HG02610 (cell line): ENCODE results near the gene TEKT1.
"Not testable (repeated sequence)": the region's sequence is repeated elsewhere in the genome, so short reads cannot be mapped to it uniquely, and the experiment has no call there.

Experiments used
- ATAC-seq: cut with Tn5 transposase; IDR thresholded peaks from one replicate; pipeline ENCODE4 v1.9.1; 2021; ENCODE audit warnings: mild to moderate bottlenecking, moderate library complexity; ENCODE audit not compliant: unreplicated experiment

The TEKT1 gene

DNA sequence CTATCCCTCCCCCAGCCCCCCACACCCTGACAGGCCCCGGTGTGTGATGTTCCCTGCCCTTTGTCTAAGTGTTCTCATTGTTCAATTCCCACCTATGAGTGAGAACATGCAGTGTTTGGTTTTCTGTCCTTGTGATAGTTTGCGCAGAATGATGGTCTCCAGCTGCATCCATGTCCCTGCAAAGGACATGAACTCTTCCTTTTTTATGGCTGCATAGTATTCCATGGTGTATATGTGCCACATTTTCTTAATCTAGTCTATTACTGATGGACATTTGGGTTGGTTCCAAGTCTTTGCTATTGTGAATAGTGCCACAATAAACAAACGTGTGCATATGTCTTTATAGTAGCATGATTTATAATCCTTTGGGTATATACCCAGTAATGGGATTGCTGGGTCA is 15.2 kb downstream of the TEKT1 start:
- ATAC-seq: not testable (repeated sequence)

DNA sequence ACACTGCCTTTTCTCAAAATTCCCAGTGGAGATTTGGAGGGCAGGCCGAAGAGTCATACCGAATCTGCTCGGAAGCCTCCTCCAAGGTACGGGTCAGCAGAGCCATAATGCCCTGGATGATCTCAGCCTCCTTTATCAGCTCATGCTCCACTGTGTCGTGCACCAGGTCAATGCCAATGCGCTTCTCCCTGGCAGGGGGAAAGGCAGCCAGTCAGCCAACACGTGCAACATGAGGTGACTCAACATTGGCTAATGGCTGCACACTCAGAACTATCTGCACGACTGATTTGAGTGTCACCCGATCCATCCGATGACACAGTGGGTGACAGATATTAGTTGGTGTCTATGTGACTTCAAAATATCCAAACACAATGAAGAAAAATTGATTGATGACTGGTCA is 15.8 kb downstream of the TEKT1 start:
- no peak for ATAC-seq

DNA sequence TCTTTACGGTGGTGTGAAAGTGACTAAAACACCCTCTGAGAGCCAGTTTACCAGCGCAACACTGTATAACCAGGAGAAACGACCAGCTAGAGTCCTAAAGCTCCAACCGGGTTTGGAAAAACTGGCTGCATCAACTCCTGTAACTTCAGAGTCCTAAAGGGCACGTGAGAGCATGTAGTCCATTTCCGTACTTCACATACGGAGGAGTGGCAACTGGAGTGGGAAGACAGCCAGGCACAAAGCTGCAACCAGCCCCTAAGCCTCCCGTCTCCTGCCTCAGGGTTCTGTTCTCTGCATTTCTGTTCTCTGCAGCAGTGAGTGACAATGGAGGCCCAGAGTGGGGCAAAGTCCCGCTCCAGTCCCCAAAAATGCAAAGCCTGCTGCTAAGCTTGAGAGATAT is 19.2 kb downstream of the TEKT1 start:
- no peak for ATAC-seq

DNA sequence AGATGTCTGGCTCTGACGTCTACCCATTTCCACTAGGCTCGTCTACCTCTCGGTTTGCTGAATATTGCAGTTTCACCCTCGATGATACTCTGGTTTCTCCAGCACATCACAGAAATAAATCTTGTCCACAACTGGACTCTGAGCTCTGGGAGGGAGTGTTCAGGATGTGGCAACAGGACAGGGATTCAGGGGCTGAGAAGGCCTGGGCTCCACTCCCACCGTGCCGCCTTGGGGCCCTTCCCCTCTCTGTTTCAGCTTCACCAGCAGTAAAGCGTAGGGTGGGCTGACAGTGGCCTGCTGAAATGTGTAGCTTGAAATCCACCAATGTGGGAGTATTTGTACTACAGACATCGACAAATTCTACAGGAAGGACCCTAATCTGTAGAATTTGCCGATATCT is 20.0 kb downstream of the TEKT1 start:
- ATAC-seq: no peak

DNA sequence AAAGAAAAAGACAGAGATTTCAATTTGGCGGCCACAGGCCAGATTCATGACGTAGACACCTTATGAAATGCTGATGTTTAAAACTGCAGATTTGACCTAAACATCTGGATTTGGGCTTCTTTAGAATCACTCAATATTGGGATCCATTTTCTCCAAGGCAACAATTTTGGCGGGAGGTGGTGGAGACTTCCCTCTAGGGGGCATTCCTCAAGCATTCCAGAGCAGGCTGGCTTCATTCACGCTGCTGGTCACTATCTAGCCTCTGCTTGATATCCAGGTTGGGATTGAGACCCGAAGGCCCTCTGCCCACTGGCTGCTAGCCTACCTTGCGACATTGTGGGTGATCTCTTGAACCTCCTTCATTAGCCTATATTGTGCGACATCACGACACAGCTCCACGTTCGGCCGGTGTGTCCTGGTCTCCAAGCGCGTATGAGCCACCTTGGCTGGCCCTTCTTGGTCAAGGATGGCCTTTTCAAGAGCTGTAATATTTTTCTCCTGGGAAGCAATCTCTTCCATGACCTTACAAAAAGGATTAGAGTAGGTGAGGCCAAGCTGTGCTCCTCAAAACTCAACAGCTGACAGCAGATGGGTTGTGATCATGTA is 31.0 kb downstream of the TEKT1 start:
- ATAC-seq: no peak

DNA sequence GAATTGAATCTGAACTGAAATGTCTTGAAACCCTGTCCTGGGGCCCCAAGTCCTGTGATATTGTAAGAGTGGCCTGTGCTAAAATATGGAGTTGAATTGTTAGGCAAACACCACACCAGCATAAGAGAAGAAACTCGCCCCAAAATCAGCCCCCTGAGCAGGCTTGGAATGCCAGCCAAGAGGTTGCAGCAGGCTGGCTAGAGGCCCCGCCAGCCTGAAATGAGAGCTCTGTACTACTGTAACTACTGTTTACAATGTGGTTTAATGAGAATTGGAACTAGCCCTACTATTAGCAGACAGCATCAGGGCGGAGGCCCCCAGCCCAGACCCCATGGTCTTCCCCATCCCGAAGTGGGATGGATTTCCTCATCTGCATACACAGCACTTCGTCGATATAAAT is 31.8 kb downstream of the TEKT1 start:
- no peak for ATAC-seq

DNA sequence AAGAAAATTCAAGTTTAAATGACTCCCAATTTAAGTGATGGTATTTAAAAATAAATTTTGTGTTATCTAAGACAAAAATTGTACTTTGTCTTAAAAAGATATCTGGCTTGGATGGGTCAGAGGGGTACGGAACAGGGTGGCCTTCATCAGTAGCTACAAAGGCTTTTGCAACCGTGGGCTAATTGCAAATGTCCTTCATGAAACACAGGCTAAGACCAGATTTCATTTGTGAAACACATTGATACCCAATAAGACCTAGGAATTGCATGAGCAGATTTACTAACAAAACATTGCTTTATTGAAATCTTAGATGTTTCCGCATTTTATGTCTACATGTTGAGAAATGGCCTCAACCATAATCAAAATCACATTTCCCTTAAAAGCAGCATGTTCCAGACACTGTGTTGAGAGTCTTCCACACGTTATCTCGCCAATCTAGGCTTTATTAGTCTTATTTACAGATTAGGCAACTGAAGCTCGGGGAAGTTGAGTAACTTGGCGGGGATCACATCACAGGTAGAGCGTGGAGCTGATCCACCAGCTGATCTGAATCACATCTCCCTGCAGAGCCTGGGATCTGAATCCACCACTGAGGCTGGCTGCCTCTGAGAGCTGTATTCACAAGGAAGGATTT is 33.7 kb downstream of the TEKT1 start:
- ATAC-seq: no peak

DNA sequence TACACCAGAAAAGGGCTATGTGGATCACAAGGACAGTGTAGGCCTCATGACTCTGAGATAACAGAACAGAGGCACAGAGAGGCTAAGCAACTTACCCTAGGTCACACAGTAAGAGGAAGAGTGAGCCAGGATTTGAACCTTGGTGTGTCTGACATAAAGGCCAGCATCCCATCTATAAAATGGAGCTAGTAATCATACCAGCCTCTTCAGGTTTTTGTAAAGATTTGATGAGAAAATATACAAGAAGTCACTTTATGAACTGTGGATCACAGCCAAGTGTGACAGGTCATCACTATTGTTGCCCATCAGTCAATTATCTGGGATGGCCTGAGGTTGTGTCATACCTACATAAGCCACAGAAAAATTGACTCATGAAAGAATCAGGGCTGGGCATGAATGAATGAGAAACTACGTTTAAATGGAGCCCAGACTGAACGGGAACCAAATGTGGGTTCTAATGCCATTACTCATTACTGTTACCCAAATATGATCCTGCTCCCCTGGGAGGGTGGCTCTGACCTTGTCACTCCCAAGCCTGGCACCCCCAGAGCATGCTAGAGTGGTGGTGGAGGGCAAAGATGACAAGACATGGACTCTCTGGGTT is 34.5 kb downstream of the TEKT1 start:
- ATAC-seq: no peak

DNA sequence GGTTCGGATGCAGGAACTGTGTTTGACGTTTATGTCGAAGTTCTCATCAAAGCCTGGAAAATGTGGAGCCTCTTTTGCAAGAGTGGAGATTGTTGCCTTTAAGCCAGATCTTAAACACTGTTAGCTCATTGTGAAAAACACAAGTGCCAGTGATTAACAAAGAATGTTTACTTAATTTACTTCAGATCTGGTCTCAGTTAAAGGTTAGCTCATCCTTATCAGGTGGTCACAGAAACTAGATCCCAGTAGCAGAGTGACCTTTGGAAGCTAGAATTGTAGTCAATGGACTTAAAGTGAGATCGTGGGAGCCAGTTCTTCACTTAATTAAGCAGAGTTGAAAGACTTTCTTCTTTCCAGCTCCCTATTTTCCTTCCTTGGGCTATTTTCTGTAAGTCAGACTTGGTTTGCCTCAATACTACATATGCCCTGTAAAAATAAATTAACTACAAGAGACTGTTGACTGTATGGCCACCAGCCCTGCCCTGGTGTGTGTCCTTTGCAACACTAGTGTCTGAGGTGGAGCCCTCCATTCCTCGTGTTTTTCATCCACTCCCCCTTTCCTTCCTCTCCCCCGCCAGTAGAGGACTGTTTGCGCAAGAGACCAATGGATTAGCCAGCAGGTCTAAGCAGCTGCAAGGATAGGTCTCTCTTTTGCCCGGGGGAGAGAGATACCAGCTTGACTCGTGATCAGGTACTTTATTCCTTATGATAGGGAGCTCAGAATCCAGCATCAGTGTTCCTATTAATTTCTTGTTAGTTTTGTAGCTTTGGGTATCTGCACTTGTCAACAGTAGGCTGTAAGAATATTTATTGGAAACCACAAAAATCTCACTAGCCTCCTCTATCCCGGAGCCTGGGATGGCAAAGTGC is 35.3 kb downstream of the TEKT1 start:
- no peak for ATAC-seq

DNA sequence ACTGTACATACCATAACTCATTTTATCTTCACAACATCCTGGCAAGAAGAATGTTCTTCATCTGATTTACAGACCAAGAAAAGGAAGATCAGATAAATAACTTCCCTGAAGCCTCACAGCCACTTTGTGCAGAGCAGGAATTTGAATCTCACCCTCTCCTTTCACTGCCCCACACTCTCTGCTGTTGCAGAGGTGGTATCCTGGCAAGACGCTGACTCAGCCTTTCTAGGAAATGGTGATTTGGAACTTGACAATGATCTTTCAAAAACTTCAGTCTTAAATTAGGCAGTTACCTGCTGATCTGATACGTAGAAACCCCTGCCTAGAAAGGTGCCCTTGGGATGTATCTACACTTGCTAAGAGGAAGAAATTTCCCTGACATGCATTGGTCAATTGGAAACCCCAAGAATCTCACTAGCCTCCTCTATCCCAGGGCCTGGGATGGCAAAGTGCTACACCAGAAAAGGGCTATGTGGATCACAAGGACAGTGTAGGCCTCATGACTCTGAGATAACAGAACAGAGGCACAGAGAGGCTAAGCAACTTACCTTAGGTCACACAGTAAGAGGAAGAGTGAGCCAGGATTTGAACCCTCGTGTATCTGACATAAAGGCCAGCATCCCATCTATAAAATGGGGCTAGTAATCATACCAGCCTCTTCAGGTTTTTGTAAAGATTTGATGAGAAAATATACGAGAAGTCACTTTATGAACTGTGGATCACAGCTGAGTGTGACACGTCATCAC is 37.6 kb downstream of the TEKT1 start:
- ATAC-seq: no peak

DNA sequence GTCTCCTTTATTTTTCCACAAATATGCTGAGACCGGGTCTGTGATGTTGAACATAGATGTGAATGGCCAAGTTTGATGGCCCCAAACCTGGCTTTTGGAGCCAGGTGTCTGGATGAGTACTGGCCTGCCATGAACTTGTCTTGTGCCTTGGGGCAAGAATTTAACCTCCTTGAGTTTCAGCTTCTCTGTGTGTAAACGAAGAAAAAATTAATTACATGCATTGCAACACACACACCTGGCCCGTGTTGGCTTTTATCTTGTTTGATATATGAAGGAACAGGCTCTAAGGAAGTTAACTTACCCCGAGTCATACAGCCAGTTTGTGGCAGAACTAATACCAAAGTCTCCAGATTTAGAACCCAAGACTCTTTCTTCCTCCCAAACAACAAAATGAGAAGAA is 42.4 kb downstream of the TEKT1 start:
- ATAC-seq: no peak

DNA sequence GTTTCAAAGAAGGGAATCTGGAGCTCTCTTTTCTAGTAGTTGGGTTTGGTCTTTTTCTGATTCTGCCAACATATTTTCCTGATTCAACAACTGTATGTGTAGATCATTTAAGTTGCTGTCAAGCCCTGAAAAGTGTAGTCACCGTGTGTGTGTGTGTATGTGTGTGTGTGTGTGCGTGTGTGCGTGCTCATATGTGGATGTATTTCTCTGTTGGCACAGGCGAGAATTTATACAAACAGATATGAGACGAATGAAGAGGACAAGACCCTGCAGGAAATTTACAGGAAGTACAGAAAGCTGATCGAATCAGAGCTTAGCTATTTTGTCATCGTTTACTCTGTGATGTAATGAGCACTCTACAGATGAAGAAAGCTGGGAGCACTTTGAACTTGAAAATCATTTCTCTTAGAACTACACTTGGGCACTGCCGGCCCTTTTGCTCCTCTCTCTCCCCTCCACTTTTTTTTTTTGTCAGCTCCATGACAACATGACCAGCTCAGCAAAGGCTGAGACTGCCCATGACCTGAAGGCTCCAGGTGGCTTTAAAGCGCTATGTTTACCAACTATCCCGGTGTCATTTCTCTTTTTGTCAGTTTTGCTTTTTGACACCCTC is 44.3 kb downstream of the TEKT1 start:
- ATAC-seq: no peak

DNA sequence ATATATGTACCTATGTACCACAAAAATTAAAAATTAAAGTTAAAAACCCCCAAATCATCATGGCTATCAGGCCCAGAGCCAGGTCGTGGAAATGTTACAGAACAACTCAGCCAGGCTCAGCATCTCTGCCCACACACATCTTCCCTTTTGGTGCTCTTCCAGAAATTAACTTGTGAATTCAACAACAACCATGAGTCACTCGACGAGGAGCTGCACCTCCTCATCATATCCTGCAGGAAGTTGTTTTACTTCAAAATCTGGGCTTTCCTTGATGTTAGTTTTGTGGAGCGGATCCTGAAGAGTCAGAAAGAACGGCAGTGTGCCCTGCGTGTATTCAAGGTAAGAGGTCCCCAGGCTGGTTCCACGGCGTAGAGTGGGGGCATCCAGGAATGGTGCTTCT is 44.9 kb downstream of the TEKT1 start:
- ATAC-seq: no peak

DNA sequence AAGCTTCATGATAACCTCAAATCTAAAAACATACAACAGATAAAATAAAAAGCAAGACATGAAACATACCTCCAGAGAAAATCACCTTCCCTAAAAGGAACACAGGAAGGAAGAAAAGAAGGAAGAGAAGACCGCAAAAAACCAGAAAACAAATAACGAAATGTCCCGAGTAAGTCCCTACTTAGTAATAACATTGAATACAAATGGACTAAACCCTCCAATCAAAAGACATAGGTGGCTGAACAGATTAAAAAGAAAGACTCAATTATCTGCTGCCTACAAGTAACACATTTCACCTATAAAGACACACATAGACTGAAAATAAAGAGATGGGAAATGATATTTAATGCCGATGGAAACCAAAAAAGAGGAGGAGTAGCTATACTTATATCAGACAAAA is 49.3 kb downstream of the TEKT1 start:
- ATAC-seq: no peak

DNA sequence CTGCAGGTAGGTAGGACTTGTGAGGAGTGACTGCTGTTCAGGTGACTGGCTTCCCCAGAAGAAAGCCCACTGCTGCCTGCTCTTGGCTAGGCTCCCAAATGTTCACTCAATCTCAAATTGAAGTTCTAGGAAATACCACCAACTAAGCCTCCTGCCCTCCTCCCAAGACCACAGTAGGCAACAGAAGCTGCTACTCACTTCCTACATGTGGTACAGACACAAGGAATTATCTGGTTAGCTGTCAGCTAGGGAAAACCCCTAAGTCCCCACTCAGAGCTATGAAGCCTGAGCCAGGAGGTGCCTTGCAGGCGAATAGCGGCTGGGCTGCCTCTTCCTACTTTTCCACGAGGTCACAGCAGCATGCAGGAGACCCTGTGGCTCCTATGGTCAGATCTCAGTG is 50.6 kb downstream of the TEKT1 start:
- ATAC-seq: no peak

DNA sequence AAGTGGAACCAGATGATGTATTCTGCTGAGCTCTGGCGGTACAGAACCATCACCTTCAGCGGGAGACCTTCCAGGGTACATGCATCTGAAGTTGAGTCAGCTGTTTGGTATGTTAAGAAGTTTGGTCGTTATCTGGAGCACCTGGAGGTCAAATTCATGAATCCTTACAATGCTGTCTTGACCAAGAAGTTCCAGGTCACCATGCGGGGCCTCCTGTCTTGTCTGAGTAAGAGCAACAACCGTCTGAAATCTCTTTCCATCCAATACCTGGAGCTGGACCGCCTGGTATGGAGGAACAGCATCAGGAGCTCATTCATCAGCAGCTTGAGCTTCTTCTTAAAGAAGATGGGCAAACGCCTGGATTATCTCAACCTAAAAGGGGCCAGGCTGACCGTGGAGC is 51.5 kb downstream of the TEKT1 start:
- no peak for ATAC-seq

DNA sequence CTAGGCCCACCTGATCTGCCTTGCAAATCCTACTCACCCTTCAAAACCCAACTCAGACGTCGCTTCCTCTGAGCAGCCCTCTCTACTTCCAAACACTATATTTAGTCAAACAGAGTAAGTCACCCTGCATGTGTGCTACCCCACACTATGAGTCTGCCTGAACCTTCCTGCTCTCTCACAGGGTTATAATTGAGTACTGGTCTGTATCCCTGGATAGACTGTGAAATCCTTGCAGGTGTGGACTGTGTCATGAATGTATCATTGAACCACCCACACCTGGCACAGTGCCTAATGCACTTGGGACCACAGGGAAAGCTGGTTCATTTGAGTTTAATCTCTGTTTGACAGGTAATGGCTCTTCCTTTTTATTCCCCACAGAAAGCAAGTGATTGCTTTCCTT is 52.1 kb downstream of the TEKT1 start:
- no peak for ATAC-seq

DNA sequence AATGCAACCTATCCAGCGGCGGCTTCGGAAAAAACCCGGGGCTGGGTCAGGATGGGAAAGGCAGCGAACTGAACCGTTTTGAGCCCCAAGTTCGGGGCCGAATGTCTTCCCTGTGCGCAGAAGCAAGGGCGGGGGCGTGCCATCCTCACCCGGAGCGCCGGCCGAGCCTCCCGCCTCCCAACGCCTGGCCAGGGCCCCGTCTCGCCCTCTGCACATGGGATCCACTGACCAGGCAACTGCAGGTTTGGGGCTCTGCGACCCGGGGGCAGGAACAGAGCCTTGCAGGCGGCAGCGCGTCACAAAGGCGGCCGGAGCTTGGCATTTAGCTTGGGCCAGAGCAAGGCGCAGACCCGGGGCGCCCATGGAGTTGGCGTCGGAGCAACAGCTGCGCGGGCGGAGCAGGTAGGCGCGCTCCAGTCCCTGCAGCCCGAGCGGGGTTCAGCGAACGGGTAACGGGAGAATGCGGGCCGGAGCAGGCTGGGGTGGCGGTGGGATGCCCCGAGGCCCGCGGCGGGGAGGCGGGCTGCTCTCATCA is 55.6 kb downstream of the TEKT1 start, which contains the start of gene FBXO39:
Gene FBXO39, plus strand, starts transcription at position 345 of the 535 bp plus-strand sequence. CDS start 3,654 bp downstream, outside the sequence.
- no peak for ATAC-seq

DNA sequence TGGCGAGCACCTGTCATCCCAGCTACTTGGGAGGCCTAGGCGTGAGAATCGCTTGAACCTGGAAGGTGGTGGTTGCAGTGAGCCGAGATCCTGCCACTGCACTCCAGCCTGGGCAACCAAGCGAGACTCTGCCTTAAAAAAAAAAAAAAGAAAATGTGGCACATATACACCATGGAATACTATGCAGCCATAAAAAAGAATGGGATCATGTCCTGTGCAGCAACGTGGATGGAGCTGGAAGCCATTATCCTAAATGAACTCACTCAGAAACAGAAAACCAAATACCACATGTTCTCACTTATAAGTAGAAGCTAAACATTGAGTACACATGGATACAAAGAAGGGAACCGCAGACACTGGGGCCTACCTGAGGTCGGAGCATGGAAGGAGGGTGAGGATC is 56.6 kb downstream of the TEKT1 start:
- ATAC-seq: not testable (repeated sequence)

DNA sequence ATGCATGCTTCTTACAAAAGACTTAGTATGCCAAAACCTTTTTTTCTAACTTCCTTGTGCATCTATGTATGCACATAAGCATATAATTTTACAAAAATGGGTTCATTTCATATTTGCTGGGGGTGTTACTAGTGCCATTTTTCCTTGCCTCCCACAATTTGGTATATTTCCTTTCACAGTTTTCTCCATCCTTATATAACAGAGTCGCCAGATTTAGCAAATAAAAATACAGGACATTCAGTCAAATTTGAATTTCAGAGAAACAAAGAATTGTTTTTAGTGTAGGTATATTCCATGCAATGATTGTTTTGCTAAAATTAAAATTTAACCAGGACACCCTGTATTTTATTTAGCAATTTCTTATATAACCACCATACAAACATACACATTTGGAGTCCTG is 59.5 kb downstream of the TEKT1 start:
- ATAC-seq: no peak
